Activated CD8-positive, alpha-beta memory T cell treated with anti-CD3 and anti-CD28 coated beads, Interleukin-2, amount 10 ng/mL, durations not matched to agents 7 days and 5 days (primary cell): ENCODE data around the gene SCFD1. TPM values are rescaled to one million over a fixed set of nuclear protein-coding genes. Genes with fewer than 3 reads are reported as not detected.
"Not testable (repeated sequence)": the region's sequence is repeated elsewhere in the genome, so short reads cannot be mapped to it uniquely, and the experiment has no call there.

ENCODE experiments used
- ATAC-seq: fragments of 150-1000 bp; cut with Tn5 transposase; one replicate; pipeline ENCODE4 v1.10.0; 2021; ENCODE audit warnings: moderate library complexity
- CTCF ChIA-PET: fragments of 350-600 bp; sonication (Branson Sonifier 250); formaldehyde crosslinking; loops from one replicate; lab custom pipeline; 2021; ENCODE audit warnings: antibody characterized with exemption; lab: Charles Lee
- DNase-seq: peaks from one replicate; pipeline ENCODE4 v3.0.0-alpha.2; 2020
- H3K27ac Mint-ChIP-seq: one replicate; pipeline ENCODE4 v1.8.0; 2021; ENCODE audit warnings: mild to moderate bottlenecking, mixed read lengths
- H3K27me3 Mint-ChIP-seq: one replicate; pipeline ENCODE4 v1.8.0; 2021; ENCODE audit warnings: mixed read lengths
- H3K36me3 Mint-ChIP-seq: one replicate; pipeline ENCODE4 v1.8.0; 2021; ENCODE audit warnings: mild to moderate bottlenecking, mixed read lengths
- H3K4me1 Mint-ChIP-seq: one replicate; pipeline ENCODE4 v1.8.0; 2021; ENCODE audit warnings: mixed read lengths
- H3K4me3 Mint-ChIP-seq: one replicate; pipeline ENCODE4 v1.8.0; 2021; ENCODE audit warnings: mild to moderate bottlenecking, moderate library complexity, mixed read lengths
- H3K9me3 Mint-ChIP-seq: one replicate; pipeline ENCODE4 v1.8.0; 2022; ENCODE audit warnings: low read depth, mixed read lengths
- total RNA-seq, 2 experiments: library from RNA; stranded (reverse); gene quantifications; one replicate each; pipeline ENCODE4 v1.2.3, GENCODE V29; 2021

Gene SCFD1, protein sequence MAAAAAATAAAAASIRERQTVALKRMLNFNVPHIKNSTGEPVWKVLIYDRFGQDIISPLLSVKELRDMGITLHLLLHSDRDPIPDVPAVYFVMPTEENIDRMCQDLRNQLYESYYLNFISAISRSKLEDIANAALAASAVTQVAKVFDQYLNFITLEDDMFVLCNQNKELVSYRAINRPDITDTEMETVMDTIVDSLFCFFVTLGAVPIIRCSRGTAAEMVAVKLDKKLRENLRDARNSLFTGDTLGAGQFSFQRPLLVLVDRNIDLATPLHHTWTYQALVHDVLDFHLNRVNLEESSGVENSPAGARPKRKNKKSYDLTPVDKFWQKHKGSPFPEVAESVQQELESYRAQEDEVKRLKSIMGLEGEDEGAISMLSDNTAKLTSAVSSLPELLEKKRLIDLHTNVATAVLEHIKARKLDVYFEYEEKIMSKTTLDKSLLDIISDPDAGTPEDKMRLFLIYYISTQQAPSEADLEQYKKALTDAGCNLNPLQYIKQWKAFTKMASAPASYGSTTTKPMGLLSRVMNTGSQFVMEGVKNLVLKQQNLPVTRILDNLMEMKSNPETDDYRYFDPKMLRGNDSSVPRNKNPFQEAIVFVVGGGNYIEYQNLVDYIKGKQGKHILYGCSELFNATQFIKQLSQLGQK
- total RNA-seq = 10 to 100 TPM; 61.9 to 64.5 TPM

DNA sequence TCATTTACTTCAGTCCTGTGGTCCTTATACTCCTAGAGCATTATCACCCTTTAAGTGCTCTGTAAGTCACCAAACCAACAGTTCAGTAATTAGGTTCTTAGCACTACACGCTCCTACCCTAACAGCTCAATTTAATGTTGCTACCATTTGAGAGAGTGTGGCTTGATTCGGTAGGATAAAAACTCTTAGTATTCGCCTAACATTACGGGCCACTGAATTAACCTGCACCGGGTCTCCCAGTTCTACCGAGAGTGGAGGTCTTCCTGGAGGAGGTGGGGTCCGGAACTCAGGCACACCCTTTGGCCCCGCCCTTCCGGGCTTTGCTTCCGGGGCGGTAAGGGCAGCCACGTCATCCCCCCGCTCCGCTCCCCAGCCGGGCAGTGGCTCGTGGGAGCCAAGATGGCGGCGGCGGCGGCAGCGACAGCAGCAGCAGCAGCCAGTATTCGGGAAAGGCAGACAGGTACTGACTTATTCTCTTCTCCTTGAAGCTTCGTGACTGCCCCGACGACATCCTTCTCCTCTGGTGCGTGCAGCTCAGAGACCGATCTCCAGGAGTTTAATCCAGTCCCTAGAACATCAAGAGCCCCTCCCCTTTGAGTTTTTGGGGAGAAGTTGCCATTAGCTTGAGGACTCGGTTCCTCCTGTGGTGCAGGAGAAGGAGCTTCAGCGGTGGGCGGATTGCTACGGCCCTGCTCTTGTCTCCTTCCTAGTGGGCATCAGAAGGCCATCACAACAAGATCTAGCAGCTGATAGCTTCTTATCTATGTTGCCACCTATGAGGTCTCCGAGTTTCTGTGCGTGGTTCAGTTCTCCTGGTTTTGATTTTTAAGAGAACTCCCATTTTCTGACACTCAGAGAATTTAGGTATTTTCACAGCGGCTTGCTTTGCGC is at the start of gene SCFD1:
Gene SCFD1 (plus strand): TSS at position 380 of the 891 bp plus-strand sequence. CDS start 20 bp downstream, at position 400.
- H3K9me3 Mint-ChIP-seq = no peaks in the 10 kb centered on the region
- H3K4me3 Mint-ChIP-seq = peak within 1 kb of the TSS; percentile 83
- ATAC-seq (peak; percentile 99), DNase-seq (peak; percentile 96)
- peaks cover 39% of the 10 kb centered on the region for H3K4me1 Mint-ChIP-seq
- H3K27ac Mint-ChIP-seq = peak within 1 kb of the TSS; percentile 93
- H3K36me3 Mint-ChIP-seq = peaks cover 16% of the 10 kb centered on the region
- CTCF ChIA-PET = interaction anchor here (1.2 to 1.6 kb wide), 5 partner anchors 10 to 1633 kb away, joined by 3 to 7 read pairs (median 3); partner anchors contain the start of gene HECTD1
- no peaks in the 10 kb centered on the region for H3K27me3 Mint-ChIP-seq

DNA sequence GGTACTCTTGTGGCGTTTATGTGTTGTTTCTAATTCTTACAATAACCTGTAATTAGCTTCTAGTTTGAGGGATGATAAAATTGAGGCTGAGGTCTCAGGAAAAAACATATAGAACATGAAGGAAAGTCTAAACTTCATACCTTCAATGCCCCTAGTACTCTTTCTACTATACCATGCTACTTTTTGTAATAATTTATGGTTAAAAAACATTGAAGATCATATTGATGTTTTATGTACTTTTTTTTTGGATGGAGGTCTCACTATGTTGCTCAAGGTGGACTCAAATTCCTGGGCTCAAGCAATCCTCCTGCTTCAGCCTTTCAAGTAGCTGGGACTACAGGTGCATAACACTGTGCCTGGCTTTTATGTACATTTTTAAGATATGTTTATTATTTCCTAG is 49.3 kb upstream of the SCFD1 start:
- H3K27me3 Mint-ChIP-seq = no peaks in the 10 kb centered on the region
- ATAC-seq (no peak), DNase-seq (no peak)
- H3K27ac Mint-ChIP-seq = no peak overlapping the region
- H3K4me1 Mint-ChIP-seq = peaks cover 50% of the 10 kb centered on the region
- CTCF ChIA-PET = no interaction called here
- no peaks in the 10 kb centered on the region for H3K9me3 Mint-ChIP-seq
- H3K36me3 Mint-ChIP-seq = peaks cover 42% of the 10 kb centered on the region
- no peak overlapping the region for H3K4me3 Mint-ChIP-seq

DNA sequence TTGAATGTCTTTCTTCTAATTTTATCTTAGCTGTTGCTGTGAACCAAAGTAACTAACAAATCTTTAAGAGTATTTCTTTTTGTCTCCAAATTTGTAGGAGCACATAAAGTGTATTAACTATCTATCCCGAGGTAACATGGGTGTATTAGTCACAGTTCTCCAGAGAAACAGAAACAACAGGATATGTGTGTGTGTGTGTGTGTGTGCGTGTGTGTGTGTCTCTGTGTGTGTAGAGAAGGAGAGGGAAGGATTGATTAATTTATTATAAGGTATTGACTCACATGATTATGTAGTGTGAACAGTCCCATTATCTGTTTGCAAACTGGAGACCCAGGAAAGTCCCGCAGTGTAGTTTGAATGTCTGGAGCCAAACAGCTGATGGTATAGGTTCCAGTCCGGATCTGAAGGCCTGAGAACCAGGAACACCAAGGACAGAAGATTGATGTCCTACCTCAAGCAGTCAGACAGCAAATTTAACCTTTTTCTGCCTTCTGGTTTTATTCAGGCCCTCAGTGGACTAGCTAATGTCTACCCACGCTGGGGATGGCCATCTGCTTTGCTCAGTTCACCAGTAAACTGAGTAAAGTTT is 48.8 kb upstream of the SCFD1 start:
- Mint-ChIP-seq H3K4me1 (peaks cover 44% of the 10 kb centered on the region), H3K36me3 (peaks cover 43% of the 10 kb centered on the region), H3K9me3 (no peaks in the 10 kb centered on the region), H3K27ac (no peak overlapping the region), H3K27me3 (no peaks in the 10 kb centered on the region), H3K4me3 (no peak overlapping the region)
- CTCF ChIA-PET = no interaction called here
- no peak for ATAC-seq
- no peak for DNase-seq

DNA sequence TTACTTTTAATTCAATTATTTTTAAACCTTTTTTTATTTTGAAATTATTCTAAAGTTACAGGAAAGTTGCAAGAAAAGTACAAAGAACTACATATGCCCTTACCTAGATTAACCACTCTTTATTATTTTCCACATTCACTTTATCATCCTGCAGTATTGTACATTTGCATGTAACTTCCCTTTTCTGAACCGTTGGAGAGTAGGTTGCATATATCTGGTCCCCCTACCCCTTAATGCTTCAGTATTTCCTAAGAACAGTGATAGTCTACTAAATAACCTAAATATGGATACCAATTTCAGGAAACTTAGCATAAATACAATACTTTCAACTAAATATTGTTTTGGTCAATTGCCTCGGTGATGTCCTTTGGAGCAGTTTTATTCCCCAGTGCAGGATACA is 48.2 kb upstream of the SCFD1 start:
- Mint-ChIP-seq H3K9me3 (no peaks in the 10 kb centered on the region), H3K27ac (no peak overlapping the region), H3K36me3 (peaks cover 46% of the 10 kb centered on the region), H3K4me1 (peaks cover 43% of the 10 kb centered on the region), H3K27me3 (no peaks in the 10 kb centered on the region), H3K4me3 (no peak overlapping the region)
- CTCF ChIA-PET = no interaction called here
- no peak for DNase-seq
- ATAC-seq = no peak

DNA sequence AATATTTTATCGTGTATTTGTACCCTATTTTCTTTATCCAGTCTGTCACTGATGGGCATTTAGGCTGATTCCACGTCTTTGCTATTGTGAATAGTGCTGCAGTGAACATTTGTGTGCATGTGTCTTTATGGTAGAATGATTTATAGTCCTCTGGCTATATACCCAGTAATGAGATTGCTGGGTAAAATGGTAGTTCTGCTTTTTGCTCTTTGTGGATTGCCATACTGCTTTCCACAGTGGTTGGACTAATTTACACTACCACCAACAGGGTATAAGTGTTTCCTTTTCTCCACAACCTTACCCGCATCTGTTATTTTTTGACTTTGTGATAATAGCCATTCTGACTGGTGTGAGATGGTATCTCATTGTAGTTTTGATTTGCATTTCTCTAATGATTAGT is 47.3 kb upstream of the SCFD1 start:
- DNase-seq, H3K4me3 Mint-ChIP-seq, H3K27ac Mint-ChIP-seq, ATAC-seq, H3K27me3 Mint-ChIP-seq, H3K9me3 Mint-ChIP-seq, CTCF ChIA-PET: not testable (repeated sequence)
- Mint-ChIP-seq H3K36me3 (peaks cover 46% of the 10 kb centered on the region), H3K4me1 (peaks cover 38% of the 10 kb centered on the region)

DNA sequence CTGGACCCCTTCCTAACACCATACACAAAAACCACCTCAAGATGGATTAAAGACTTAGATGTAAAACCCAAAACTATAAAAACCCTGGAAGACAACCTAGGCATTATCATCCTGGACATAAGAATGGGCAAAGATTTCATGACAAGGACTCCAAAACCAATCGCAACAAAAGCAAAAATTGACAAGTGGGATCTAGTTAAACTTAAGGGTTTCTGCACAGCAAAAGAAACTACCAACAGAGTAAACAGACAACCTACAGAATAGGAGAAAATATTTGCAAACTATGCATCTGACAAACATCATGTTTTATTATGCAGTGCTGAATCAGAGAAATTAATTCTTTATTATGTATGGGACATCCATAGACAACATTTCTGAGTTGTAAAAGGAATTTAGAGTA is 45.8 kb upstream of the SCFD1 start:
- H3K4me3 Mint-ChIP-seq, H3K27me3 Mint-ChIP-seq, H3K9me3 Mint-ChIP-seq, CTCF ChIA-PET, H3K27ac Mint-ChIP-seq, DNase-seq, ATAC-seq: not testable (repeated sequence)
- Mint-ChIP-seq H3K36me3 (peaks cover 42% of the 10 kb centered on the region), H3K4me1 (peaks cover 24% of the 10 kb centered on the region)

DNA sequence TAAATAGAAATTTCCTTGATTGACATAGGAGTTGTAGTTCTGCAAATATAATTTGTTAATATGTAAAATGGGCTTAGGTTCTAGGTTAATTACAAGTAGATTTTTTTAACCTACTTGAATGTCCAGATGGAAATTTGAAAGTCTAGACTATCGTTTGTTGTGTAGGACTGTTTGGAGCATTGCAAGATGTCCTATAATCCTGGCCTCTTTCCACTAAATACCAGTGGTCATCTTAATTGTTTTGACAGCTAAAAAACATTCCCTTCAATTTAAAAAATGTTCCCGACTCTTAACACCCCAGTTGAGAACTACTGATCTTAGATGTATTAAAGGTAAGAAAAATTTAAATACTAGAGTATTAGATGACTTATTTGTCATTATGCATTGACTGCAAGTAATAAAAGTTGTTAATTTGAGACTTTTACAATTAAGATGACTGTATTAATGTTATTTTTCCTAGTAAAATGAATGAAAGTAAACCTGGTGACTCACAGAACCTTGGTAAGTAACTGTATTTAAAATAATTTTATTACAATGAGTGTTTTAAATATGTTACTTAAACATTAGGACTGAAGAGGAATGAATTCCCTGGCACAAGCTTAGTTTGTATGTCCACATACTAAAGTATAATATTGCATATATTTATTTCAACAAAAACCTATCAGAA is 41.4 kb upstream of the SCFD1 start:
- DNase-seq (no peak), ATAC-seq (no peak)
- H3K27ac Mint-ChIP-seq = no peak overlapping the region
- H3K4me3 Mint-ChIP-seq = no peak overlapping the region
- H3K4me1 Mint-ChIP-seq = peaks cover 14% of the 10 kb centered on the region
- H3K27me3 Mint-ChIP-seq = no peaks in the 10 kb centered on the region
- H3K36me3 Mint-ChIP-seq = peaks cover 56% of the 10 kb centered on the region
- CTCF ChIA-PET = no interaction called here
- peaks cover 16% of the 10 kb centered on the region for H3K9me3 Mint-ChIP-seq

DNA sequence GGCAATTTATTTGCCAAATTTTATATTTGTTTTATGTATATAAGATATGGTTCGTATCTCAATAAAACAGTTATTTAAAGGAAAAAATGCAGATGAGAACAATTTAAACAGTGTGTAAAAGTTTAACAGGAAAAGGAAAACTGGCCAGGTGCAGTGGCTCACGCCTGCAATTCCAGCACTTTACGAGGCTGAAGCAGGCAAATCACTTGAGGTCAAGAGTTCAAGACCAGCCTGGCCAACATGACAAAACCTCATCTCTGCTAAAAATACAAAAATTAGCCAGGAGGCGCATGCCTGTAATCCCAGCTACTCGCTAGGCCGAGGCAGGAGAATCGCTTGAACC is 40.9 kb upstream of the SCFD1 start:
- Mint-ChIP-seq H3K27me3 (no peaks in the 10 kb centered on the region), H3K27ac (no peak overlapping the region), H3K36me3 (peaks cover 56% of the 10 kb centered on the region), H3K9me3 (peaks cover 16% of the 10 kb centered on the region), H3K4me3 (no peak overlapping the region), H3K4me1 (peaks cover 13% of the 10 kb centered on the region)
- no peak for DNase-seq
- ATAC-seq = no peak
- CTCF ChIA-PET = no interaction called here

DNA sequence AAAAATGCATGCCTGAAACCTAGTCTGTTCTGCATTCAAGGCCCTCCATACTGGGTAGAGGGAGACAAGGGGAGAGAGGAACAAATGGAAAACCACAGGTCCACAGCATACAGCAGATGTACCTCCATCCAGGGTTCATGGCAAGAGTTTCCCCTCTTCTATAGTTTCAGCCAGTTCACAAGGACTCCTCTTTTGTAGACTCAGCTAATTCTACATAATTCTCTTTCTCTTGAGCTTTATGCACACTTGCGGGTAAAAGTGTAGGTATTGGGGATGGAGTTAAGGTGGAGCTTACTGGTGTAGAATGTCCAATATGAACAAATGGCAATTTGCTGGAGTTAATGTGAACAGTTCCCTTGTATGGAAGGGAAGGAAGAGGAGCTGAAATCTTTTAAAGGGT is 39.7 kb upstream of the SCFD1 start:
- Mint-ChIP-seq H3K4me1 (peaks cover 14% of the 10 kb centered on the region), H3K27ac (no peak overlapping the region)

DNA sequence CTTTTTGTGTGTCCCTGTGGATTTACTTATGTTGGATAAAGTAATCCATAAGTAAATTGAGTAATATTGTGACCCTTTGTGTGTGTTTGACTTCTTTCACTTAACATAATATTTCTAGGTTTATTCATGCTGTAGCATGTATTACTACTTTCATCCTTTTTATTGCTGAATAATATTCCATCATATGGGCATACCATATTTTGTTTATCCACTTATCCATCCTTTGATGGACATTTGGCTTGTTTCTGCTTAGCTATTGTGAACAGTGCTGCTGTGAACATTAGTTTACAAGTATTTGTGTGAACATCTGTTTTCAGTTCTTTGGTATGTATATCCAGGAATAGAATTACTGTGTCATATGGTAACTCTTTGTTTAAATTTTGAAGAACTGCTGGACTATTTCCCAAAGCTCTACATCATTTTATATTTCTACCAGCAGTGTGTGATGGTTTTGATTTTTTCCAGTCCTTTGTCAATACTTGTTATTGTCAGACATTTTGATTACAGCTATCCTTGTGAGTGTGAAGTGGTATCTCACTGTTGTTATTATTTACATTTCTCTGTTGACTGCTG is 38.0 kb upstream of the SCFD1 start:
- CTCF ChIA-PET = no interaction called here
- Mint-ChIP-seq H3K36me3 (peaks cover 57% of the 10 kb centered on the region), H3K27me3 (no peaks in the 10 kb centered on the region), H3K4me1 (peaks cover 13% of the 10 kb centered on the region), H3K4me3 (no peak overlapping the region), H3K27ac (no peak overlapping the region), H3K9me3 (peaks cover 16% of the 10 kb centered on the region)
- no peak for DNase-seq
- ATAC-seq = no peak

More for the DNA sequence above, 39.7 kb upstream of the SCFD1 start:
- Mint-ChIP-seq H3K9me3 (peaks cover 16% of the 10 kb centered on the region), H3K27me3 (no peaks in the 10 kb centered on the region), H3K4me3 (no peak overlapping the region), H3K36me3 (peaks cover 58% of the 10 kb centered on the region)
- DNase-seq (no peak), ATAC-seq (no peak)
- CTCF ChIA-PET = interaction anchor here (0.5 kb wide), 1 partner anchor 11 kb away, joined by 3 read pairs; no protein-coding TSS in a partner anchor

DNA sequence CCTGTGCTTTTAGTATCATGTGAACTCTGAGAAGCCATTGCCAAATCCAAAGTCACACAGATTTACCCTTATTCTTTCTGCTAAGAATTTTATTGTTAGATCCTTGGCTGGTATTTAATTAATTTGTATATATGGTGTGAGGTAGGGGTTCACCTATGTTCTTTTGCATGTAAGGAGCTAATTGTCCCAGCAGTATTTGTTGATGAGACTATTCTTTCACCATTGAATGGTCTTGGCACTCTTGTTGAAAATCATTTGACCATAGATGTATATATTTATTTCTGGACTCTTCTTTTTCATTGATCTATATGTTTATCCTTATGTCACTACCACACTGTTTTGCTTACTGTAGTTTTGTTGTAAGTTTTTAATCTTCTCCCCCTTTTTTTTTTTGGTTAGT is 36.9 kb upstream of the SCFD1 start:
- Mint-ChIP-seq H3K36me3 (peaks cover 67% of the 10 kb centered on the region), H3K27me3 (no peaks in the 10 kb centered on the region), H3K27ac (no peak overlapping the region), H3K4me3 (no peak overlapping the region), H3K9me3 (peaks cover 16% of the 10 kb centered on the region), H3K4me1 (peaks cover 13% of the 10 kb centered on the region)
- ATAC-seq (no peak), DNase-seq (no peak)
- CTCF ChIA-PET = interaction anchor here (0.9 kb wide), 1 partner anchor 15 kb away, joined by 3 read pairs; no protein-coding TSS in a partner anchor

DNA sequence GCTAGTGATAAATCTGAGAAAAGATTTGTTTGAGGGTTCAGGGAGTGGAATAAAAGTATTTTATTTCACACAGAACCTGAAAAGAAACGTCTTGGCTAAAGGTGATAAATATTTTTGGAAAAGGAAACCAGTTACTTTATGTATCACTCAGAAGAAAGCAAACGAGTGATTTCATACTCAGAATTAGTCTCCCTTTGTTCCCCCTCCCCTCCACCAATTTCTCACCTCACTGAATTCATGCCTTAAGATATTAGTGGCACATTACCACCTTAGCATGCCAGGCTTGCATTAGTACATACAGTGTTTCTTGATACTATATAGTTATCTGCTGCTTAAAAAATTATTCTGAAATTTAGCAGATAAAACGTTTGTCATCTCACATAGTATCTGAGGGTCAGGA is 35.0 kb upstream of the SCFD1 start:
- DNase-seq (no peak), ATAC-seq (no peak)
- H3K9me3 Mint-ChIP-seq = peaks cover 16% of the 10 kb centered on the region
- CTCF ChIA-PET = no interaction called here
- no peaks in the 10 kb centered on the region for H3K27me3 Mint-ChIP-seq
- peaks cover 71% of the 10 kb centered on the region for H3K36me3 Mint-ChIP-seq
- no peak overlapping the region for H3K4me3 Mint-ChIP-seq
- H3K4me1 Mint-ChIP-seq = peaks cover 13% of the 10 kb centered on the region
- no peak overlapping the region for H3K27ac Mint-ChIP-seq
